Tibial nerve (tissue), 3 donors: ENCODE data around the gene PLCB4.

Source experiments
- POLR2A ChIP-seq, 2 donors: fragments of 450-650 bp; IDR thresholded peaks; one replicate each; pipeline ENCODE4 v1.6.1; 2017; ENCODE audit warnings: antibody characterized with exemption in 2 of 2, mild to moderate bottlenecking in 2 of 2, moderate library complexity in 2 of 2
- TF ChIP-seq, protein P1 (sequence below), 5 experiments: fragments of 200-600 bp in 3 of 5; fragments of 450-650 bp in 2 of 5; sonication (generic) in 3 of 5; IDR thresholded peaks; one replicate each; pipeline ENCODE4 v1.5.1; 2016 to 2019; ENCODE audit warnings: antibody characterized with exemption in 5 of 5, mild to moderate bottlenecking in 3 of 5, moderate library complexity in 2 of 5

DNA sequence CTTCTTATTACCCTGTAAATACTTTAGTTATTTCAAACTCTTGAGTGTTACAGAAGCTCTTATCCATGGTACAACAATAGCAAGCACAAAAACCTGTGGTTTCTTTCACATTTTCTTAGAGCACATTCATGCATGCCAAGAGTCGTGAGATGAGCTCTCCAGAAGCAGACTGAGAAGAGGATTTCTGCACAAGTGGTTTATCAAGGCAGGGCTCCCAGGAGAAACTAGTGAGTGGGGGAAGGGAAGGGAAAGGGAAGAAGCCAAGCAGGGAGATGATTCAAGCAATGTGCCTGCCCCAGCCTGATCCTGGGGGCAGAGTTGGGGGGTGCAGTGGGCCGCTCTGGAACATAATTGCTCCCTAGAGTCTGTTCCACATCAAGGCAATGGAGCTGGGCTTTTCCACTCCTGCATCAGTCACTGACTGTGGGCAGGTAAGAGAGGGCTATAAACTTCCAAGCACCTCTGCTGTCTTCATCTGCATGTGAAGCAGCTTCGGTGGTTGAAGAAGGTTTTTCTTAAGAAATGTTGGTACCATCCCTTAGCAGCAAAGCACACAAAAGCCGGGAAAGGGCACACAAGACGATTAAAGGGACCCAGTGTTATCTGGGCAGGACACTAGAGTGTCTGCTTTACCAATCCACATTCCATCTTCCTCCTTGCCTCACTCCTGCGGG lies 152.1 kb downstream of the PLCB4 start:
- TF ChIP-seq, protein P1, sequence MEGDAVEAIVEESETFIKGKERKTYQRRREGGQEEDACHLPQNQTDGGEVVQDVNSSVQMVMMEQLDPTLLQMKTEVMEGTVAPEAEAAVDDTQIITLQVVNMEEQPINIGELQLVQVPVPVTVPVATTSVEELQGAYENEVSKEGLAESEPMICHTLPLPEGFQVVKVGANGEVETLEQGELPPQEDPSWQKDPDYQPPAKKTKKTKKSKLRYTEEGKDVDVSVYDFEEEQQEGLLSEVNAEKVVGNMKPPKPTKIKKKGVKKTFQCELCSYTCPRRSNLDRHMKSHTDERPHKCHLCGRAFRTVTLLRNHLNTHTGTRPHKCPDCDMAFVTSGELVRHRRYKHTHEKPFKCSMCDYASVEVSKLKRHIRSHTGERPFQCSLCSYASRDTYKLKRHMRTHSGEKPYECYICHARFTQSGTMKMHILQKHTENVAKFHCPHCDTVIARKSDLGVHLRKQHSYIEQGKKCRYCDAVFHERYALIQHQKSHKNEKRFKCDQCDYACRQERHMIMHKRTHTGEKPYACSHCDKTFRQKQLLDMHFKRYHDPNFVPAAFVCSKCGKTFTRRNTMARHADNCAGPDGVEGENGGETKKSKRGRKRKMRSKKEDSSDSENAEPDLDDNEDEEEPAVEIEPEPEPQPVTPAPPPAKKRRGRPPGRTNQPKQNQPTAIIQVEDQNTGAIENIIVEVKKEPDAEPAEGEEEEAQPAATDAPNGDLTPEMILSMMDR (IDR thresholded peaks at IDR 0.05) = no peak
- TF ChIP-seq POLR2A (IDR thresholded peaks at IDR 0.05) = no peak
